HG03469 (cell line): Measurements from ENCODE around the gene USP15.

Experiments
- ATAC-seq: cut with Tn5 transposase; IDR thresholded peaks from one replicate; pipeline ENCODE4 v1.9.1; 2021; ENCODE audit warnings: mild to moderate bottlenecking, moderate library complexity, moderate number of reproducible peaks; ENCODE audit not compliant: unreplicated experiment

Gene USP15

DNA sequence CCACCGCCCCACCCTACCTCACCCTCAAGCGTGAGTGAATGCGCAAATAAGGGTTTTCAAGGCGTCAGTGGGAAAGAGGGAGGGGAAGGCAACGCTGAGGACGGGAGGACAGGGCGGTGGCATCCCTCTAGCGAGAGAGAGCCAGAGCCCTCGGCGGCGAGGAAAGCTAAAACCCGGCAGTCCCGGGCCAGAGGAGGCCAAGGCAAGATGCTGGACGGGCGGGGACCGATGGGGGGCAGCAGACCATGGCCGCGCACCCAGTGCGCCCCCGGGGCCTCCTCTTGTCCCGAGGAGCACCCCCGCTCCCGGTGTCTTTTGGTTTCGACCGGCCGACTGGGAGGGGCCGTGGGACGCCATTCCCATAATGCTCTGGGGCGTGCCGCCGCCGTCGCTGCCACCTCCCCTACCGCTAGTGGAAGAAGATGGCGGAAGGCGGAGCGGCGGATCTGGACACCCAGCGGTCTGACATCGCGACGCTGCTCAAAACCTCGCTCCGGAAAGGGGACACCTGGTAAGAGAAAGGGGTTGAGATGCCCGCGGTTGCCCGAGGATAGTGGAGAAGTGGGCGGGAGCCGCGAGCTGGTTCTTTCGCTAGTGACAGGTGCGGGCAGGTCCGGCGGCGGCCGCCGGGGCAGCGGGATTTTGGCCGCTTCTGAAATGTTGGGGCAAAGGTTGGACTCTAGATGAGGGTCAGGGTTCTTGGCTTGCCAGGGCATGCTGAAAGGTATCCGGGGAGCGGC, at the start of gene USP15:
USP15 (plus strand) TSS at position 412 of the 740 bp plus-strand sequence; CDS start at position 423, 11 bp downstream.
- ATAC-seq: peak; percentile 63

DNA sequence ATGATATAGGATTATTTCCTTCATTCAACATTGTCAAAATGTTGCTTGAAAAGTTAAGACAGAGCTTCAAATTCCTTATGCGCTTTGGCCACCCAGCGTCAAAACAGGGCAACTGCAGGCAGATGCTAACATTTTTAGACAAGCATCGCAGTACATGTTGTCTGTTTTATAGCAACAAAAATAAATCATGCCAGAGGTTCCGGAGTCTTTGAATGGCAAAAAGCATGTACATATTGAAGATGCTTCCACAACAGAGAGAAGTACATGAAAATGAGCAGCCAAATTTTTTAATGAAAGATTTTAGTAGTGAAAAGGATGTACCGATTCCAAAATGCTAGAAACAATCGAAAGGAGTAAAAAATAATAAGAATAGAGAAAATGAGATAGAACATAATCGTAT, 49.8 kb upstream of the USP15 start:
- peak; percentile 56 for ATAC-seq

DNA sequence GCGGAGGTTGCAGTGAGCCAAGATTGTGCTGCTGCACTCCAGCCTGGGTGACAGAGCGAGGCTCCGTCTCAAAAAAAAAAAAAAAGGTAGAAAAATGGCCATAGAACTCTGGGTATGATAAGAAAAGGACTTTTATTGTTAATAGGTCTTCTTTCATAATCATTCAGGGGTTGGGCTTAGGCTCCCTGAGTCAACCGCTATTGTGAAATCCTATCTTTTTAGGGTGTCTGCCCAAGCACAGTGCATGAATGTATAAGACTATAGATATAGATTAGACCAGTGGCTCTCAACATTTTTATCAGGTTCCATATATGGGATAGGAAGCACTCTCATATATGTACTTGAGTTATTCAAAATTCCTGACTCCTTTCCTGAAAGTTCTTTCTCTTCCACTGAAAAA, 48.7 kb upstream of the USP15 start:
- ATAC-seq: no peak

DNA sequence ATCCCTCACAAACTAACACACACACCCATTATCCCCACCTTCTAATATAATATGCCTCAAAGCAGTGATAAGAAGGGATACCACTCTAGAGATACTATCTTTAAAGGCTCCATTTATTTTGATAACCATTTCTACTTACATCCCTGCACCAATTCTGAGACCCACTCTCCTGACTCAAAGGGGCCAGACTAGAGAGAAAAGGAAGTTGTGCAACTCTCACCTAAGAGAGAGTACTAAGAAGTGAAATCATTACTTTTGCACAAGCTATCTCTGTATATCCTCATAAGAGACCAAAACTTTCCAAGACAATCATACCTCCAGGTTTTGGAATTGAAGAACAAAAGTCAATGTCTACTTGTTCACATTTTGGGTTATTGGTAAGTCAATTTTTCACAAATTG, 45.4 kb upstream of the USP15 start:
- ATAC-seq: no peak

DNA sequence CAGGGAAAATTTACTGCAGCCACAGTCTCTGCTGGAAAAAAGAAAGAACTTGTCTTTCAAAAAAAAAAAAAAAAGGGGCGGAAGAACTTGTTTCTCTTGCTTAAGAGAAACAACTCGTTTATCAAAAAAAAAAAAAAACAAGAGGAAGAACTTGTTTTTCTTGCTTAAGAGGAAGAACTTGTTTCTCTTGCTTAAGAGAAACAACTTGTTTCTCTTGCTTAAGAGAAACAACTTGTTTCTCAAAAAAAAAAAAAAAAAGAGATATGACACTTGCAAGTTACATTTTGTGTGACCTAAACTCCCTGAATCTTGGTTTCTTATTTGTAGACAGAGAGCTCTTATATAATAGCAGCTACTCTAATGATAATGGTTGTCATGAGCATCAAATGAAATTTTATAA, 44.7 kb upstream of the USP15 start:
- ATAC-seq: no peak

DNA sequence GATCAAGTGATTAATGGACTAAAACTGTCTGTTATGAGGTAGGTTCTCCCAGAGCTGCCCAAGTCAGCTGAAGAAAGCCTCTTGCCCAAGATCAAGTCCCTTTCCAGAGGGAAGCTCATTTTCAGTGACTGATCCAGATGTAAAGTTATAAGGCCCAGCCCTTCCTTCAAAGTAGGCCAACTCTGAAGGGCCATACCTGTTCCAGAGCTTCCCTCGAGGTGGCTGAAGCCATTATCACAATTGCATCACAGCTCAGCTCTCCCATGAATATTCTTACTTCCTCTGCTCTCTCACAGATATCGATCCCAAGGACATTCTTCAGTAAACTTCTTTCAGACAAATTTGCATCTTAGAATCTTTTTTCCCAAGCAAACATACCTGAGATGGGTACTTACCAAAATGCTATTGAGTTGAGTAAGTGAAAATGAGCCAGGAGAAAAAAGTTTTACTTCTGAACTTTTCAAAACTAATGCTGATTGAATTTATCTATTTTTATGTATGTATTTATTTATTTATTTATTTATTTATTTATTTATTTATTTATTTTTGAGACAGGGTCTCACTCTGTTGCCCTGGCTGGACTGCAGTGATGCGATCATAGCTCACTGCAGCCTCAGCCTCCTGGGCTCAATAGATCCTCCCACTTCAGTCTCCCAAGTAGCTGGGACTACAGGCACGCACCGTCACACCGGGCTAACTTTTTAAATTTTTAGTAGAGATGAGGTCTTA, 42.6 kb upstream of the USP15 start:
- no peak for ATAC-seq

DNA sequence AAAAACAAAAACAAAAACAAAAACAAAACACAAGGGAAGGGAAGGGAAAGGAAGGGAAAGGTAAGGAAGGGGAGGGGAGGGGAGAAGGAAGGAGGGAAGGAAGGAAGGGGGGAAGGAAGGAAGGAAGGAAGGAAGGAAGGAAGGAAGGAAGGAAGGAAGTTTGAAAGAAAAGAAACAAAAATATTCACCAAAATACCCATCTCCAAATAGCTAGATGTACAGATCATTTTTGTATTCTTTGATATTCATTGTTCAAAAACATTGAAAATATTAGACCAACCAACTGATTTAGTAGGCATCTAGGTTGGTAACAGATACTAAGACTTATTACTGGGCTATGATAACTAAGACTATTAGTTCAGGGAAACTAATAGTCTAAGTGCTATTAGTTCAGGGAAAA, 39.1 kb upstream of the USP15 start:
- no peak for ATAC-seq

DNA sequence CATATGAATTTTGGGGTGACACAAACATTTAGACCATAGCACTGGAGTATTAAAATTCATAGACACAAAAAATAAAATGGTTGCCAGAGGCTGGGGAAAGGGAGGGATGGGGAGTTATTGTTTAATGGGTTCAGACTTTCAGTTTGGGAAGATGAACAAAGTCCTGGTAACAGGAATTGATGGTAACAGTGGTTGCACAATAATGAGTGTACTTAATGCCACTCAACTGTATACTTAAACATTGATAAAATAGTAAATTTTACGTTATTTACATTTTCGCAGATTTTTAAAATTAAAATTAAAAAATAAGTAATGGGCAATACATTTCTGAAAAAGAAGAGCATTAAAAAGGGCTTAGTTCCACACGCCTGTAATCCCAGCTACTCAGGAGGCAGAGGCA, 35.6 kb upstream of the USP15 start:
- ATAC-seq: no peak

DNA sequence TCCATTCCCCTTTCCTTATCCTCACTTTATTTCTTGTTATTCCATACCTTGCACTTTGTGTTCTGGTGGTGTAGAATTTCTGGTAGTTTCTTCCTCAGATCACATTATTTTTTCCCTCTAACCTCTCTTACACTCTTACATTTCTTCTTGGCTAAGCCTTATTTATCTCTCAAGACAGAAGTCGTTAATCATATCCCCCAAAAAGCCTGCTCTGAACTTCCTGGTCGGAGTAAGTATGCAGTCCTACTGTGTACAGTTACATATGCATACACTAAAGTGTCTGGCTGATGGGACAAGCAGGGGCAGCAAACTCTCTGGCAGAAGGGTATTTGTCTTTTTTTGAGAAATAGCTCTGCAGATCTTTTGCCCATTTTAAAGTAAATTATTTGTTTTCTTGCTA, 33.1 kb upstream of the USP15 start:
- ATAC-seq: no peak

DNA sequence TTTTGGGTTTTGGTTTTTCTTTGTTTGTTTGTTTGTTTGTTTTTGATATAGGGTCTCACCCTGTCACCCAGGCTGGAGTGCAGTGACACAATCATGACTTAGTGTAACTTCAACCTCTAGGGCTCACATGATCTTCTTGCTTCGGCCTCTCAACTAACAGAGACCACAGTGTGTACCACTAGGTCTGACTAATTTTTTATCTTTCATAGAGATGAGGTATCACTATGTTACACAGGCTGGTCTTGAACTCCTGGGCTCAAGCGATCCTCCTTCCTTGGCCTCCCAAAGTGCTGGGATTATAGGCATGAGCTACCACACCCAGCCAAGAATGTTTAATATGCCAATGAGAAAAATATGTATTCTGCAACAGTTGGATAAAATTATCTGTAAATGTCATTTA, 29.6 kb upstream of the USP15 start:
- ATAC-seq: no peak

DNA sequence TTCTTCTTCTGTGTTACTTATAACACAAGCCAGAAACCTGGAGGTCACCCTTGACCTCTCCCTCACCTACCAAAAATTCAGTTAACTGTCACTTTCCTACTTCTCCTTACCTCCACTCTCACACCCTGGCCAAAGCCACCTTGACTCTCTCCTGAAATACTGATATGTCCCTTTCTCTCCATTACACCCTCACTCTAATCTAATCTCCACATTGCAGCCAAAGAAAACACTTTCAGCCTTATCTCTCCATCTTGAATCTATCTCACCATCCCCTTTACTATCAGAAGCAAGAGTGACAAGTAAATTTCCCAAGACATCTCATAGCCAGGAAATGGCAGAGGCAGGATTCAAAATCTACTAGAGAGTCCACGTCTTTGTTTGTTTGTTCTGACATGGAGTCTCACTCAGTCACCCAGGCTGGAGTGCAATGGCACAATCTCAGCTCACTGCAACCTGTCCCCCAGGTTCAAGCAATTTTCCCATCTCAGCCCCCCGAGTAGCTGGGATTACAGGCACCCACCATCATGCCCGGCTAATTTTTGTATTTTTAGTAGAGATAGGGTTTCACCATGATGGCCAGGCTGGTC, 28.0 kb upstream of the USP15 start:
- no peak for ATAC-seq

DNA sequence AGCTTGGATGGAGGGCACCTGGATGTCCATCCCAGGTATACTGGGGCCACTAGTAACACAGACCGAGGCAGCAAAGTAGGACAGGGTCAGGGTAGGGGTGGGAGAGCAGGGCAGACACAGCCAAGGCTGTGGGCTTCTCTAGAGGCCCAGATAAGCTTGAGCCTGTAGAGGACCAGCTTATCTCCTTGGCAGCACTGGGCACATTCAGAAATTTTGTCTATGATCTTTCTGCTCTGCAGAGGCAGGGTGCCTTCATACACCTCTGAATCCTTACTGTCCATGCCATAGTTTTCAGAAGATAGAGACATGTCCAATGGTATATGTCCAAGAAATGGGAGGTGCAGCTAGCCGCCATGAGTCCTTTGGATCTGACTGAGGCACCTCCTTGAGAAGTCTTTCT, 26.4 kb upstream of the USP15 start:
- no peak for ATAC-seq

DNA sequence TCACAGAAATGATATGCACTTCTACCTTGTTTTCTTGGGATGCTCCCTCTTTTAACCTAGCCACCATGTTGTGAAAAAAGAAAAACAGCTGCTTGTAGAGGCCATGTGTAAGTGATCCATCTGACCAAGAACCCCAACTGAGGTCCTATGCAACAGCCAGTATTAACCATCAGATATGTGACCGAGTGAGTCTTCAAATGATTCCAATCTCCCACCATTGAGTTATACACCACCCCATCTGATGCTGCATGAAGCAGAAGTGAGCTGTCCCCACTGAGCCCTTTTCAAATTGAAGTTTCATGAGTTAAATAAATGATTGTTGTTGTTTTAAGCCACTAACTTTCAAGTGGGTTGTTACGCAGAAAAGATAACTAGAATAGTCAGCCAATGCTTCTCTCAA, 20.6 kb upstream of the USP15 start:
- no peak for ATAC-seq

DNA sequence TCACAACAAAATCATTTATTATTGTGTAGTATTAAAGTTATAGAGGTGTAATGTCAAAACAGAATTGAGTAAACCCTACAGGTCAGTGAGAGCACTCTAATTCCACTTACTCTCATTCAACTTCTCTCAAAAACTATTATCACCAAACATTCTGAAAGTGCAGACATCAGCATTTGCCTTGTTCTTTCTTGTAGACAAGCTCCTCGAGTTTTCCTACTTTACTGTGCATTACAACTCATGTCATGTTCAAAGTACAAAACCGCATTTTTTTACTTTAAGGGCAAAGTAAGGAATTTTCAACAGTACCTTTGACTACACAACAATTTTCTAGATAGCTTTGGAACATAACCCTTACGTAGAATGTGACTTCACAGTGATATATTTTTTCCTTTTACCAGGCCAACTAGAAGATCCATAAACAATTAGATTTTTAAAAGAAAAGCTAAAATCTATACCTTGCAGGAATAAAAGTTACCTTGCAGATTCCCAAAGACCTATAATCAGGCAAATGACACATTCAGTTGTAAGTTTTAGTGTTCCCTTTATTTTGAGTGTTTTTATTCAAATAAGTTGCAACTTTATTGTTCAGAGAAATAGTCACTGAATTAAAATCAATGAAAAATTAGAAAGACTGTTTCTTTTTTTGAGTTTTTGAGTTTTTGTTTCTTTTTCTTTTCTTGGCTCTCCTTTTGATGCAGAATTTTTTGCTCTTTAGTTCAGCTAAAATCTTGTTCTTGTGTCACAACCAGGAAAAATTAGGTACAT, 12.7 kb upstream of the USP15 start:
- no peak for ATAC-seq

DNA sequence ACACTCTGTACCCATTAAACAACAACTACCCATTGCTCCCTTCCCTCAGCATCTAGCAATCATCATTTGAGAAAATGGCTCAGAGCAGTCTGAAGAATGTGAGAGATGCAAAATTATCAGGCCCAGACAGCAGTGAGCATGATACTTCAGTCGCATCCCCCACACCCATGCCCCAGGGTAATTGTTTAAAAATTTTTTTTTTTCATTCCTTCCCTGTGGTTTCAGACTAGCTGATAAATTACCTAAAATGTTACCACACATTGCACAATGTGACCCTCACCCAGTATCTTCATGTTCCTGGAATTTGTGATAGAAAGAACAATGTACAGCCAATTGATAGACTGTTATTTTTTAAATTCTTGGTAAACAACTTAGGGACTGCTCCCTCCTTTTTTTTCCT, 11.3 kb upstream of the USP15 start:
- no peak for ATAC-seq

DNA sequence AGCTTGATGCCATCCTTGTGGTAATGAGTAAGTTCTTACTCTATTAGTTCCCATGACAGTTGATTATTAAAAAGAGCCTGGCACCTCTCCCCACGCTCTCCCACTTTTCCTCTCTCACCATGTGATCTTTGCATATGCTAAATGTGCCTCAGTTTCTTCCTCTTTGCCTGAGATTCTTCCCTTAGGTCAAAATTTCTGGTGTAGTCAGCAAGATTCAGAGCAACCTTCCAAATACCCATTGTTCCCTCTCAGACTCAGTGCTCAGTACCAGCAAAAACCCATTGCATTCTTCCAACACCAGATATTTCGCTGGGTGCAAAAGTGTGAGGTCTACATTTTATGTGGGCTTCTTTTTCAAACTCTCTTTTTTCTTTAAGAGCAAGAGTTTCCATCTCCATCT, 10.8 kb upstream of the USP15 start:
- no peak for ATAC-seq

DNA sequence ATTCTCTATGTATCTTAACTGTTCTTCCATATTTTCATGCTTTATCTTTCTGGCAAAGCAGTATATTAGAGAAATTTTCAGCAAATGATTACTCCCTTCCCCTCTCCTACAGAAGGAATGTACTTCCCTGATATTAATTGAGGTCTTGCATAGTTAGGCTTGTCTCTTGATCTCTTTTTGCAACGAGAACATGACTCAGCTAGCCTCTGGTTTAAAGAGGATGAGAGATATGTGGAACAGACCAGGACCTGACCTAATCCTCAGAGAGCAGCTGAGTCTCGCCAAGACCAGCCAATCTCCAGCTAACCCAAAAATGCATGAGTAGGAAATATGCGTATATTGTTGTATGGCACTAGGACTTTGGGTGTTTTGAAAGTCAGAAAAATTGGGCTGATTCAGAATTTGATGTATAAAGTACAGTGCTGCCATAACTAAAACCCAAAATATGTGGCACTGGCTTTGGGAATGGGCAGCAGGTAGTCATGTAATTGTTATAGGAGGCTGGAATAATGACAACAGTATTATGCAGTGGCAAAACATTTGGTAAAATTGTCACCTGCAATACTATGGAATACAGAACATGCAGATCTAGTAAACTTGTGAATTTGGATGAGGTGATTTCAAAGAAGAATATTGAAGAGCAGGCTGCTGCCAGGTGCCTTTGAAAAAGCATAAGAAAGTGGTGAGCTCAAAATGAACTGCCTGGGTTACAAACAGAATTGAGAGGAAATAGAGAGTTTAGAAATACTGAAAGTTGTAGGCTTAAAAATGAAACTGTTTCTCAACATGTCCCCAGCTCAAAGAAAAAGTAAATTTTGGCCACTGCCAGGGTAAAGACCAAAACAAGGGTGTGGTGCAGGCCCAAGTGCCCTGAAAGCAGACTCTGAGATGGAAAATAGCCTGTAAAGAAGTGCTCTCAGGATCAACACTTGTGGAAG, 9.3 kb upstream of the USP15 start:
- peak; percentile 96 for ATAC-seq

DNA sequence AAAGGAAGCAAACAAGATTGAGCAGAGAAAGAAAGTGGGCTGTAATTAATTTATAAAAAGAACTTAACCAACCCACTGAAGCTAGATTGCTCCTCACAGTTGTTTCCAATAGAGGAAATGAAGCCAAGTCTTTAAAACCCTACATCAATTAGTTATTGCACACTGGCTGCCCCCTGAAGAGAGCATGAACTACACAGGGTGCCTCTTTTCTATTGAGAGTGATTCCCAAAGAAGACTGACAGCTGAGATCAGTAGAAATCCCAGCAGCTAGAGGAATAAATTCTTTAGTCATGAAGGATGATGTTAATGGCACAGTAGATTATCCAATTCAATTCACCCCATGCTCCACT, 8.6 kb upstream of the USP15 start:
- no peak for ATAC-seq

DNA sequence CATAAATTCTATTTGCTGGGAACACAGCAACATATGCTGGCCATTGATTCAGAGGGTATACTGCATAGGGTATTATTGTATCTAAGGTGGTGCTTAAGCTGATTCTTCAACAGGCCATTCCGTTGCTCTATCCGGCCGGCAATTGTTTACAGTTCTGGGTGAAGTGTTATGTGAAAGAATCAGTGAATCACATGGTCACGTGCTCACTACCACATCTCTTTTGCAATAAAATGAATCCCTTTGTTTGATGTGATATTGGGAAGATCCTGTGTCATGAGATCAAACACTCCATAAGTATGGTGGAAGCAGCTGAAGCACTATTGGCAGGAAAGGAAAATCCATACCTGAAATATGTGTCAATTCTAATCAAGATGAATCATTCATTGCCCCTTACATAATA, 7.6 kb upstream of the USP15 start:
- ATAC-seq: no peak

DNA sequence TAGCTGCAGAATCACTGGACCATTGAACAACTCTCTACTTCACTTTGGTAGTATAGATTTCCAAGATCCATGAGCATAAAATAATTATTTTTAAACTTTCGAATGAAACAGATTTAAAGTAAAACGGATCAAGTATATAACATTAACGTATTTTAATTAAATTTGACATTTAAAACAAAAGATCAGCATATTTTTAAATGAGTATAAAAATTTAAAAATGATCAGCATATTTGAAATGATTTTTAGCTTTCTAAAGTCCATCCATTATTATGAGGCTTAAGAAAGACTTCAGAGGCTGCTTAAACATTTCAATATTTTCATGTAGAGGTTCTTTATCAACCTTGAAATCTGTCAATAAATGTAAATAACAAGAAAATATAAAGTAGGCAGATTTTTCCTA, 5.2 kb upstream of the USP15 start:
- ATAC-seq: no peak
